ENCODE results near the gene HES2. TPM values are rescaled to one million over a fixed set of nuclear protein-coding genes. Genes with fewer than 3 reads are reported as not detected.

HES2 gene
- total and polyA plus RNA-seq, 2 donors (not counting 1 experiment from before 2014, with no cell fraction given), result 0.50 TPM; not detected in 1

- Histone ChIP-seq H3K9ac (ENCODE audit: insufficient read depth, low read length) (no peak overlapping the region), H3K27ac (ENCODE audit: insufficient read depth, low read length) (no peak overlapping the region), H3K4me2 (ENCODE audit: extremely low read depth, insufficient read depth, low read length) (no peak overlapping the region), H3K4me3 (replicated peaks in 1 of 4; ENCODE audit: control extremely low read depth in 1 of 4, insufficient read depth in 1 of 4, low read depth in 3 of 4, low read length in 4 of 4) (no peak overlapping the region), H4K20me1 (ENCODE audit: control insufficient read depth, extremely low read depth, insufficient read depth, low read length) (no peaks in the 10 kb centered on the region), H2AFZ (ENCODE audit: low read length) (no peak overlapping the region), H3K27me3 (ENCODE audit: control insufficient read depth, insufficient read depth, low read length) (peaks cover 13% of the 10 kb centered on the region), H3K36me3 (ENCODE audit: control insufficient read depth, insufficient read depth, low read length) (no peaks in the 10 kb centered on the region), H3K79me2 (ENCODE audit: control insufficient read depth, insufficient read depth, low read length) (no peaks in the 10 kb centered on the region), H3K9me3 (ENCODE audit: control insufficient read depth, insufficient read depth, low read depth, low read length) (no peaks in the 10 kb centered on the region), H3K4me1 (ENCODE audit: control insufficient read depth, extremely low read depth, insufficient read depth, low read length) (no peaks in the 10 kb centered on the region)
- TF ChIP-seq CTCF (conservative IDR thresholded peaks at IDR 0.05 in 1 of 2, IDR thresholded peaks at IDR 0.05 in 1 of 2; ENCODE audit: low read depth in 1 of 2, low read length in 2 of 2) (no peak), EZH2 (IDR thresholded peaks at IDR 0.05; ENCODE audit: low read length, missing control alignments) (no peak)
- no peak for DNase-seq (ENCODE audit: low read depth in 2 of 2)
Observed at GRCh38 chr1:6461538-6462411, 42.1 kb upstream of the HES2 start.

GRCh38 chr1:6461051-6461530, 41.4 kb upstream of the HES2 start:
- no peak overlapping the region for H3K4me2 ChIP-seq (ENCODE audit: extremely low read depth, insufficient read depth, low read length)
- H4K20me1 ChIP-seq (ENCODE audit: control insufficient read depth, extremely low read depth, insufficient read depth, low read length), result no peaks in the 10 kb centered on the region
- H3K4me3 ChIP-seq (replicated peaks in 1 of 4; ENCODE audit: control extremely low read depth in 1 of 4, insufficient read depth in 1 of 4, low read depth in 3 of 4, low read length in 4 of 4), result no peak overlapping the region
- H3K9ac ChIP-seq (ENCODE audit: insufficient read depth, low read length), result no peak overlapping the region
- H3K27ac ChIP-seq (ENCODE audit: insufficient read depth, low read length), result no peak overlapping the region
- no peaks in the 10 kb centered on the region for H3K9me3 ChIP-seq (ENCODE audit: control insufficient read depth, insufficient read depth, low read depth, low read length)
- no peaks in the 10 kb centered on the region for H3K36me3 ChIP-seq (ENCODE audit: control insufficient read depth, insufficient read depth, low read length)
- TF ChIP-seq CTCF (conservative IDR thresholded peaks at IDR 0.05 in 1 of 2, IDR thresholded peaks at IDR 0.05 in 1 of 2; ENCODE audit: low read depth in 1 of 2, low read length in 2 of 2) (no peak), EZH2 (IDR thresholded peaks at IDR 0.05; ENCODE audit: low read length, missing control alignments) (no peak)
- no peak for DNase-seq (ENCODE audit: low read depth in 2 of 2)
- no peaks in the 10 kb centered on the region for H3K79me2 ChIP-seq (ENCODE audit: control insufficient read depth, insufficient read depth, low read length)
- no peaks in the 10 kb centered on the region for H3K4me1 ChIP-seq (ENCODE audit: control insufficient read depth, extremely low read depth, insufficient read depth, low read length)
- H3K27me3 ChIP-seq (ENCODE audit: control insufficient read depth, insufficient read depth, low read length), result peaks cover 13% of the 10 kb centered on the region
- H2AFZ ChIP-seq (ENCODE audit: low read length), result no peak overlapping the region

- Histone ChIP-seq H3K9ac (ENCODE audit: insufficient read depth, low read length) (no peak overlapping the region), H3K4me2 (ENCODE audit: extremely low read depth, insufficient read depth, low read length) (no peak overlapping the region), H3K79me2 (ENCODE audit: control insufficient read depth, insufficient read depth, low read length) (no peaks in the 10 kb centered on the region), H3K4me3 (replicated peaks in 1 of 4; ENCODE audit: control extremely low read depth in 1 of 4, insufficient read depth in 1 of 4, low read depth in 3 of 4, low read length in 4 of 4) (no peak overlapping the region), H3K4me1 (ENCODE audit: control insufficient read depth, extremely low read depth, insufficient read depth, low read length) (no peaks in the 10 kb centered on the region), H3K27me3 (ENCODE audit: control insufficient read depth, insufficient read depth, low read length) (peaks cover 16% of the 10 kb centered on the region), H3K27ac (ENCODE audit: insufficient read depth, low read length) (no peak overlapping the region), H2AFZ (ENCODE audit: low read length) (no peak overlapping the region), H4K20me1 (ENCODE audit: control insufficient read depth, extremely low read depth, insufficient read depth, low read length) (no peaks in the 10 kb centered on the region), H3K9me3 (ENCODE audit: control insufficient read depth, insufficient read depth, low read depth, low read length) (no peaks in the 10 kb centered on the region), H3K36me3 (ENCODE audit: control insufficient read depth, insufficient read depth, low read length) (no peaks in the 10 kb centered on the region)
- no peak for TF ChIP-seq EZH2 (IDR thresholded peaks at IDR 0.05; ENCODE audit: low read length, missing control alignments)
- no peak for TF ChIP-seq CTCF (conservative IDR thresholded peaks at IDR 0.05 in 1 of 2, IDR thresholded peaks at IDR 0.05 in 1 of 2; ENCODE audit: low read depth in 1 of 2, low read length in 2 of 2)
- no peak for DNase-seq (ENCODE audit: low read depth in 2 of 2)
Observed at GRCh38 chr1:6460301-6461050, 40.8 kb upstream of the HES2 start.

All from fibroblast of lung (primary cell).